ENCODE results near the gene TTC28.

DNA sequence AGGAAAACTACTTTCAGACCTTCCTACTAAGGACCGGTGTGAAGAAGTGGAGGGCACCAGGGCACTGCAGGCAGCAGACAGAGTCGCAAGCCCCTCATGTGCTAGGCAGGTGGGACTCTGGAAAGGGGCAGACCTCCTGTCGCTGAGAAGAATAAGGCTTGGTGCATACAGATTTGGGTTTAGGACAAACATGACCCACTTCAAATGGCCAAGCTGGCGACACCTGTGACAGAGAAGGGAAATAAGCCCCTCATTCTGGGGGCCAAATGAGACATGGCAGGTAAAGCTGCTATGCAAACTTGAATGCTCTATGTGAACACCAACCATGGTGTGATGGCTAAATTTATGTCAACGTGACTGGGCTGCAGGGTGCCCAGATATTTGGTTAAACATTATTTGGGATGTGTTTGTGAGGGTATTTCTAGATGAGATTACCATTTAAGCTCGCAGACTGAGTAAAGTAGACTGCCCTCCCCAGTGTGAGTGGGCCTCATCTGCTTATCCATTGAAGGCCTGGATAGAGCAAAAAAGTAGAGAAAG lies 648.2 kb downstream of the TTC28 start:
- no peak for TF ChIP-seq EZH2phosphoT487 (IDR thresholded peaks at IDR 0.05; ENCODE audit: borderline replicate concordance)
- TF ChIP-seq, protein P1, sequence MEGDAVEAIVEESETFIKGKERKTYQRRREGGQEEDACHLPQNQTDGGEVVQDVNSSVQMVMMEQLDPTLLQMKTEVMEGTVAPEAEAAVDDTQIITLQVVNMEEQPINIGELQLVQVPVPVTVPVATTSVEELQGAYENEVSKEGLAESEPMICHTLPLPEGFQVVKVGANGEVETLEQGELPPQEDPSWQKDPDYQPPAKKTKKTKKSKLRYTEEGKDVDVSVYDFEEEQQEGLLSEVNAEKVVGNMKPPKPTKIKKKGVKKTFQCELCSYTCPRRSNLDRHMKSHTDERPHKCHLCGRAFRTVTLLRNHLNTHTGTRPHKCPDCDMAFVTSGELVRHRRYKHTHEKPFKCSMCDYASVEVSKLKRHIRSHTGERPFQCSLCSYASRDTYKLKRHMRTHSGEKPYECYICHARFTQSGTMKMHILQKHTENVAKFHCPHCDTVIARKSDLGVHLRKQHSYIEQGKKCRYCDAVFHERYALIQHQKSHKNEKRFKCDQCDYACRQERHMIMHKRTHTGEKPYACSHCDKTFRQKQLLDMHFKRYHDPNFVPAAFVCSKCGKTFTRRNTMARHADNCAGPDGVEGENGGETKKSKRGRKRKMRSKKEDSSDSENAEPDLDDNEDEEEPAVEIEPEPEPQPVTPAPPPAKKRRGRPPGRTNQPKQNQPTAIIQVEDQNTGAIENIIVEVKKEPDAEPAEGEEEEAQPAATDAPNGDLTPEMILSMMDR (conservative IDR thresholded peaks at IDR 0.05; ENCODE audit: low read length), result no peak

Data from Loucy (cell line).